Stromal cell of bone marrow (primary cell): ENCODE data around the gene ZSCAN1.

ENCODE experiments used
- DNase-seq: peaks from one replicate; pipeline ENCODE4 v3.0.0-alpha.2; 2012; ENCODE audit warnings: low read depth

The ZSCAN1 gene

DNA sequence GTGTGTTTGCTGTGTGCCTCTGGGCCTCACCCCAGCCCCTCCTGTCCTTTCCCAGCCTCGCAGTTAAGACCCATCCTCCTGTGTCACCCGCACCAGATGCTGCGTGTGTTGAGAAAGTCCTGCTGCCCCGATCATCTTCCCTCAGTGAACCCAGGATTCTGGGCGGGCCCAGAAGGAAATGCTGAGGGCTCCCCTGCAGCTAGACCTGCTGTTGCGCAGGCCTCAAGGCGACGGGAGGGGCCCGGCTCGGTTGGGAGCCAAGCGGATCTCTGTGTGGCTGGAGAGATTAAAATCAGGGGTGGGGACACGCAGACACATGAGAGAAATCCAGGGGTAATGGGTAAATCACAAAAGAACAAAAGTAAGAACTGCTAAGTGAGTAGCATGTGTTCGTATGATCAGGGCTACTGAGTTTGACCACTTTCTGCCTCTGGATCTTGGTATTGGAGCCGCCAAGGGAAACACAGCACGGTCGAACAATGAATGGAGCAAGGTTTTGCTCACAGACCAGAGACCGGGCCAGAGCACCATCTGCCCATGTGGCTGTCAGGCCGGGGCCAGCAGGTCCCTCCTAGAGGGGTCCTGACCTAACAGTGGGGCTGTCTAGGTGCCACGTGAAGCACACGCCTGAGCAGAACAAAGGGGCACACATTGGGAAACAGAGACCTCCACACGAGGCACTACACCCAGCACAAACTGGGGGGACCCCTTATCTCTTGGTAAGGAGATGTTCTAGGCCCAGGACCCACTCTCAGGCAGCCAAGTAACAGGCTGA is 7.1 kb downstream of the ZSCAN1 start:
- DNase-seq, result no peak

DNA sequence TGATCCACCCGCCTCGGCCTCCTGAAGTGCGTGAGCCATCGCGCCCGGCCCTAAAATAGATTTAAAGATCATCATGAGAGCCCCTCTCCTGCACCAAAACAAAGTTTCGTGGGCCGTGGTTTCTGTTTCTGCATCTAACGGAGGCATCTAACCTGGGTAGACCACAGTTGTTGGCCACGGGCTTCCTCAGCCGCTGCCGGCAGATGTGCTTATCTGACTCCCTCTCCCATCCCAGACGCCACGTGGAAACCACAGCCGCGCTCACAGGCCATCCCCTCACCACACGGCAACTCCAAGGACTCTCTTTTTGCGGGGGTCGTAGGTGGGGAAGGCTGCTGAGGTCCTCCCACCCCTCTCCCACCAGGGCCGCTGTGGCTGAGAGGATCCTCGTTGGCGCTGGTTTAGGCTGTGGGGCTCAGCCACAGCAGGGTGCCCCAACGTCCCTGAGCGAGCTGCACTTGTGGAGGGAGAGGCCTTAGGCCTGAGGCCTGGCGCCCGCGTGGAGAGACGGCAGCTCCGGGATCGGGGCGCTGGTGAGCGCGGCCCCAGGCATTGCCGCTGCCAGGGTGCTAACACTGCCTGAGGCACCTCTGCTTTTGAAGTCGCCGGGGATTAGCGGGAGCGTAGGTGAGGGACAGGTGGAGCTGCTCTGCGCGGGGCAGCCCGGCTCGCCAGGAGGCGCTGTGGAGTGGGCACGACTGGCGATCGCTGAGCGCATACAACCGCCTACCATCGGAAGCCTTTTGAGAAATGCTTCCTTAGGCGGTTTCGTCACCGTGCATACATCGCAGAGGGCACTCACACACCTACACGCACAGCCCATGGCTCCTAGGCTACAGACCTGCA is 8.9 kb downstream of the ZSCAN1 start:
- DNase-seq, result no peak

DNA sequence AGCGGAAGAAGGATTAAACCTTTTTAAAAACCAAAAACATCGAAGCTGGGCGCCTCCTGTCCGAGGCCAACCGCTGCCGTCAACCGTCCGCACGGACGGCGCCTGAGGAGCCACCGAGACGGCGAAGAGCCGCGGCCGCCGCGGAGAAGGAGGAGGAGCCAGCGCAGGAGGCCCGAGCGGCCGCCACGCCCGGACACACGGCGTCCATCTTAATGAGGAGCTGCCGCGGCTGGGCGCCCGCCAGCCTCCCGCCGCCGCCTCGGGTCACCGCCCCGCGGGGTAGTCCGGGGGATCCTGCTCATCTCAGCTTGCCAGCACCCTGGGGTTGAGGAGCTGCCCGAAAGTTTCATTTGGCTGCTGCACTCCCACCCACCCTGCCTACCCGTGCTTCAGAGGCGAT is 10.6 kb downstream of the ZSCAN1 start:
- DNase-seq, result no peak

DNA sequence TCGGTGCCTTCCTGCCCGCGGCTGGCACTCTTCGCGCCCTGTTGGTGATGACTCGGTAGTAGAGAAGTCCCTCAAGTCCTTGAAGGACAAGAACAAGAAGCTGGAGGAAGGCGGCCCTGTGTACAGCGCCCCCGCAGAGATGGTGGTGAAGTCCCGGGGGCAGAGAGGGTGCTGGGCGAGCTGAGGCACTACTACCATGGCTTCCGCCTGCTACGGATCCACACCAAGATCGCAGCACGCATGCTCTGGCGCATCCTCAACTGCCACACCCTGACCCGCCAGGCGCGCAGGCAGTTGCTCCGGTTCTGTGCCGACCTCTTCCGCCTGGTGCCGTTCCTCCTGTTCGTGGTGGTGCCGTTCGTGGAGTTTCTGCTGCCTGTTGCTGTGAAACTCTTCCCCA is 11.1 kb downstream of the ZSCAN1 start:
- no peak for DNase-seq

DNA sequence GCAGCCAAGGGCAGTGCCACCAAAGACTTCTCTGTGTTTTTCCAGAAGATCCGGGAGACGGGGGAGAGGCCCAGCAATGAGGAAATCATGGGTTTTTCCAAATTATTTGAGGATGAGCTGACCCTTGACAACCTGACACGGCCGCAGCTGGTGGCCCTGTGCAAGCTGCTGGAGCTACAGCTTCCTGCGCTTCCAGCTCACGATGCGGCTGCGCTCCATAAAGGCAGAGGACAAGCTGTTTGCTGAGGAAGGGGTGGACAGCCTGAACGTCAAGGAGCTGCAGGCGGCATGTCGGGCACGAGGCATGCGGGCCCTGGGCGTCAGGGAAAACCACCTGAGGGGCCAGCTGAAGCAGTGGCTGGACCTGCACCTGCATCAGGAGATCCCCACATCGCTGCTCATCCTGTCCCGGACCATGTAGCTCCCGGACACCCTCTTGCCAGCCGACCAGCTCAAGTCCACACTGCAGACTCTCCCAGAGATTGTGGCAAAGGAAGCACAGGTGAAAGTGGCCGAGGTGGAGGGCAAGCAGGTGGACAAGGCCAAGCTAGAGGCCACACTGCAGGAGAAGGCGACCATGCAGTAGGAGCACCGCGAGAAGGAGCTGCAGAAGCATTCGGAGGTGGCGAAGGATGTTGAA is 11.7 kb downstream of the ZSCAN1 start:
- DNase-seq, result no peak

DNA sequence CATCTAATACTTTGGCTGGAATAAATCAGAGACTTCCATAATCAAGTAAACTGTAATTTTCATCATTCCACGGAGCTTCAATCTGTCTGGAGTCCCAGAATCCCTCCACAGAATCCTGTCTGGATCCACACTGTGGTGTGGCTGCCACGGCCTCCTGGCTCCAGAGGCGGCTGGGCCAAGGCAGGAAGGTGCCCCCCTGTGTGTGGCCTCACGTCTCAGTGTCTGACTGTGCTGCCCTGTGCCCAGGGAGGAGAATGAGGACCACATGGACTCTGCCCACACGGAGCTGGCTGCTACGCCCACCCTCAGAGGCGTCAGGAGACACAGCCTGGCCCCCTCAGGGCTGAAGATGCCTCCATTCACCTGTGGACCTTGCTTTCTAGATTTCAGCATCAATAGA is 13.0 kb downstream of the ZSCAN1 start:
- DNase-seq, result no peak

DNA sequence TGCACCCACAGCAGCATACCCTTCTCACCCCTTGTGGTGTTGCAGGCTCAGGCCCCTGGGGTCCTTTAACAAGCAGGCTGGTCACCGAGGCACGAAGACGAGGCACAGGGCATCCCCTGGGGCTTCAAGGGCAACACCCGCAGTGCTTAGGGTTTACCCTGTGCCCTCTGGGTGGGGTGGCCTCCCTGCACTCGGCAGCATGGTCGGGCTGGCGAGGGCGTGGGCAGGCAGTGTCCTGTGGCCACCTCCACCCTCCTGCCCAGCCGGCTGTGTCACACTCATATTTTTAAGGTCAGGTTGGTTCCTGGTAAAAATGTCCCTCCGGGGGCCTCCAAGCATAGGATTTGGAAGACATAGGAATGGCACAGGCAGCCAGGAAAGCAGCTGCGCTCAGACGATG is 13.8 kb downstream of the ZSCAN1 start:
- DNase-seq, result no peak

DNA sequence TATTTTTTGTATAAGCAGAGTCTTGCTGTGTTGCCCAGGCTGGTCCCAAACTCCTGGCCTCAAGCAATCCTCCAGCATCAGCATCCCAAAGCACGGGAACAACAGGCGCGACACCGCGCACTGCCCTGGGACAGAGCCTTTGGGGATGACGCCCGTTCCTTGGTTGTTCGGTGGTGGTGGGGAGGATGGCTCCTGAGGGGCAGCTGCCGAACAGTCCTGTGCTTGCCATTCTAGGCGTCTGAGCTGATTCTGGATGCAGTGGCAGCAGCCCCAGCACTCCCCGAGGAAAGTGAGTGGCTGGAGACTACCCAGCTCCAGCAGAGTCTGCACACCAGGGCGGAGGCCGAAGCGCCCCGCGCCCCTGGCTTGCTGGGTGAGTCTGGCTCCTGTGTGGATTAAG is 18.4 kb downstream of the ZSCAN1 start:
- DNase-seq, result no peak

DNA sequence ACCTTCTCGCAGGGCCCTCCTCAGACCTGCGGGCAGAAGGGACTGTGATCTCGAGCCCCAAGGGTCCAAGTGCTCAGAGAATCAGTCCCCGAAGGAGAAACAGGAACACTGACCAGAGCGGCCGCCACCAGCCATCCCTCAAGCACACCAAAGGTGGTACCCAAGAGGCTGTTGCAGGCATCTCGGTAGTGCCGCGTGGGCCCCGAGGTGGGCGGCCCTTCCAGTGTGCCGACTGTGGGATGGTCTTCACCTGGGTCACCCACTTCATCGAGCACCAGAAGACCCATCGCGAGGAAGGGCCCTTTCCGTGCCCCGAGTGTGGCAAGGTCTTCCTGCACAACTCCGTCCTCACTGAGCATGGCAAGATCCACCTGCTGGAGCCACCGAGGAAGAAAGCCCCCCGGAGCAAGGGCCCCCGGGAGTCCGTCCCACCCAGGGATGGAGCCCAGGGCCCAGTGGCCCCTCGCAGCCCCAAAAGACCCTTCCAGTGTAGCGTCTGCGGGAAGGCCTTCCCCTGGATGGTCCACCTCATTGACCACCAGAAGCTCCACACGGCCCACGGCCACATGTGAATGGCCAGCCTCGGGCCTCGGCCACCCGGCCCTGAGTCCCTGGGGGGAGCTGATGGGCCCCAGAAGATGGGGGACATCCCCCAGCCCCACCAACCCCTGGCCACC is 19.8 kb downstream of the ZSCAN1 start:
- DNase-seq, result no peak

DNA sequence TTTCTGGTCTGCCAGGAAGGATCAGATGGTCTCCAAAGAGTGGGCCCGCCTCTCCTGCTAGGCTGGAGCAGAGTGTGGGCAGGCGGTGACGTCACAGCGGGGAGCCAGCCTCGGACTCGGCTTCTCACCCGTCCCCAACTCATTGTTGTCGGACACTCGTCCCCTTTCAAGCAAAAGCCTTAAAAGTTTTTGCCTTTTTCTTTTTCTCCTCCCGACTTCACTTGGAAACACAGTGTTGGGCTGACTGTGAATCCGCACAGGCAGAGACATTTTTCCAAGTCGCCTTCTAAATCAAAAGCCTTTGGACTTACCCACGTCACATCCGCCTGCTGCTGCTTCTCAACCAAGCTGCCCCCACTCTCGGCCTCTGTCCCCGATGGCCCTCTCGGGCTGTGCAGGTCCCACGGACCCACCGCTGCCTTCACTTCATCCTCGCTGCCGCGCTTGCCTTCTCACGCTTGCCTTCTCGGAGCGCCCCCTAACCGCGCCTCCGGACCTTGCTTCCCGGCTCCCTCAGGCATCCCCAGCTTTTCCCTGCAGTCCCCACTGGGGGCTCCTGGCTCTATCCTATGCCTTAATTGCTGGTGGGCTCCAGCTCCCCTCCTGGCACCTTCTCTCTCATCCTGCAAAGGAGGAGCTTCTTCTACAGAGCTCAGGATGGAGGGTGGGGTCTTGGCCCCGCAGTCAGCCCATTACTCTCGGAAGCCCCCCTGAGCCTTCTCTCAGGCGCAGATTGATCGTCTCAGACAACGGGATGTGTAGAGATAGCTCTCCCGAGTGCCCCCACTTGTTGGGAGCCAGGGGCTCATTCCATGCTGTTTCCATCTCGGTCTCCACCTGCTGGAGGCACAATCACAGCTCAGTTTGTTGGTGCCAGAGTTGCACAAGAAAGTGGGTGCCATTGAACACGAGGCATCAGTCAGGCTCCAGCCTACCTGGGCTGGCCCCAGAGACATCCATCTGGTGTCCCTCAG is 21.4 kb downstream of the ZSCAN1 start:
- peak; percentile 4 for DNase-seq

DNA sequence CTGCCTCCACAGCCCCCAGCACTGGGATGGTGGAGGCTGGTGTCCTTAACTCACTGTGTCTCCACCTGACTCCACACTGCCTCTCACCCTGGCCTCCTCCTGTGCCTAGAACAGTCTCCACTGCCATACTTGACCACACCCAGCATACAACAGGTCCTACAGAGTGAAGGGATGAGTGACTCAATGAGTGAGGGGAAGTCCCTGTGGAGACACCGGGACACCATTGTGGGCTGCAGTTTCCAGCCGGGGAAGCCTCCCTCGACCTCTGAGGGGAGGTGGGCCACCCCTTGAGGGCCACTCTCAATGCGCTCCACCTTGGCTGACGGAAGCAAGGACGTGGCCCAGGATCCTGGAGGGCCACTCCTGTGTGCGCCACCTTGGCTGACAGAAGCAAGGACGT is 22.4 kb downstream of the ZSCAN1 start:
- DNase-seq, result no peak

DNA sequence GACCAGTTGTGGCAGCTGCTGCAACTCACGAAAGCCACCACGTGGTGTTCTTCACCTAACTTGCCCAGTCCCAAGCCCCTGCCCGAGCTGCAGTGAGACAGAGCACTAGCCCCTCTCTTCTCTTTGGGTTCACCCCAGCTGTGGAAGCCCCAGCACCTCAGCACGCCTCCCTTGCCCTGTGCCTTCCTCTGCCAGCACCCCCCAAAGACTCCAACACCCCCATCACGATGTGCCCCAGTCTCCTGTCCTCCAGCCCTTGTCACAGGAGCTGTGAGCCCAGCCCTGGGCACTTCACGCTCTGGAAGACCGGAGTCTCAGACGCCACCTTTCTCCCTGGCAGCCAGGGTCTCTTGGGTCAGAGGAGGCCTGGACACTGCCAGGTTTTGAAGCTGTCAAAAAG is 23.0 kb downstream of the ZSCAN1 start:
- no peak for DNase-seq

DNA sequence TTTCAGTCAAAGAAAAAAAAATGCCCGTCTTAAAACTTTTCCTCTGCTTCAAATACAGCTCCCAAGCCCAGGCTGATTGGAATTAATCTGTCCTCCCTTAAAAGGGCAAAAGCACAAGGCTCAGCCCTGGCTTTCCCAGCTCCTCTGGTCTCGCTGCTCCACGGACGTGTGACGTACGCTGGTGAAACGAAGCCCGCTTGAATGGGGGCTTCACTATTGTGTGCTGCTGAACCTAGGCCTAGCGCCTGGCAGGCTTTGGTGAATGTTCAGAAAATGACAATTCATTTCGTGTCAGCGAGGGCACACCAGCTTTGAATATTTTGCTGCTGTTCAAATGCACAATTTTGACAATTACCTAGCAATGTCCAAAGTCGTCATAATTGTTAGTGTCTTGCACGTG is 24.6 kb downstream of the ZSCAN1 start:
- DNase-seq, result no peak

DNA sequence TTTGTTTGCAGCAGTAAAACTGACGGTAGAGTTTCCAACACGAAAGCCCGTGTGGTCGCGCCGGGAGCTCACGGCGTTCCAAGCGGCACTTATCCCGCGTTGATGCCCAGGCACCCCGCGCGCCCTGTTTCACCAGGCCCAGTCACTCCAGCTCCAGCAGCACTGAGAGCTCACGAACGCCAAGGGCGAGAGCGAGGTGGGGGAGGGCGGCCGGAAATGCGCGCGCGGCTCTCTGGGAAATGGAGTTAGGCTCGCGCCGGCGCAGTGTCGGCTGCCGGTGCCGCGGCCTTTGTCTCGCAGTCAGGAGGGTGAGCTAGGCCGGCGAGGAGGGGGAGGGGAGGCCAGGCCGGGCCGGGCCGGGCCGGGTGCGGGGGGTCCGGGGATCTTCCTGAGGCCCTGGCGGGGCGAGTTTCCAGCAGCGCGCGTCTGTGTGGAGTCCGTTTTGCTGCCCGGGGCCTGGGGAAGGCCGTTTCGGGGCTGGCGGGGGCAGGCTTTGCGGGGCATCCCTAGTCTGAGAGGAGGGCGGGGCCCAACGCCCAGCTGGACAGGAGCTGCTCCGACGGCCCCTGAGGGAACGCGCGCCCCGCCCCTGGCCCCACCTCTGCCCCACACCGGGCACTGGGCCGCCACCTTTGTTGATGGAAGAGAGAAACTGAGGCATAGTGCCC is 25.3 kb downstream of the ZSCAN1 start, which contains the start of gene ZNF135:
Gene ZNF135, plus strand, starts transcription at position 280 of the 668 bp plus-strand sequence. CDS start 721 bp downstream, outside the sequence.
- peak; percentile 73 for DNase-seq

DNA sequence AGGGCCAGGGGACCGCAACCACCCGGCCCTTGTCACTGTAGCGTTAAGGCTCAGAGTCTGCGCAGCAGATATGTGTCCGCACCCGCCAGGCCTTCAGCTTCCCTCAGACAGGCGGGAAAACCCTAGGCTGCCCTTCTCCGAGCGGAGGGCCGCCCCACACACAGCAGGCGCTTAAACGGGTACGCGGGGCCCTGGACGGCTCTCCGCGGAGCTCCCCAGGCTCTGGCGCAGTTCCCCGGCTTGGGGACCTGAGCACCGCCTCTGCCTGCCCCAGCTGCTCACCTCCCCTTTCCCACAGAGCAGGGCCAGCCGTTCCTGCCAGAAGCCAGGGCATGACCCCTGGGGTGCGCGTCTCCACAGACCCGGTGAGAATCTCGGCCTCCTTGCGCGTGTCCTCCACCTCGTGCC is 25.9 kb downstream of the ZSCAN1 start:
- DNase-seq, result no peak

DNA sequence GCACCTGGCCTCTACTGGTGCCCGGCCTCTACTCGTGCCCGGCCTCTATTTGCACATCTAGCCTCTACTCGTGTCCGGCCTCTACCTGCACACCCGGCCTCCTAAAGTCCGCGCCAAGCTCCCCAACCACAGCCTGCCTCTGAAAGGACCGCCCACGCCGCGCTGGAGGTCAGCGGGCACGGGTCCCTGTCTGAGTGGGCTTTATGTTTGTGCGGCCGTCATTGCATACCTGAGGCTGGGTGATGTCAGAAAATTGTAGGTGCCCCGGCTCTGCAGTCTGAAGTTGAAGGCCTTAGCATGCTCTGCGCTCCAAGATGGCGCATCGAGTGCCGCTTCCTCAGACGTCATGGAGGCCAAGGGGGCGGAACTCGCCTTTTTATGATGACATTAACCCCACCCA is 26.4 kb downstream of the ZSCAN1 start:
- DNase-seq, result no peak

DNA sequence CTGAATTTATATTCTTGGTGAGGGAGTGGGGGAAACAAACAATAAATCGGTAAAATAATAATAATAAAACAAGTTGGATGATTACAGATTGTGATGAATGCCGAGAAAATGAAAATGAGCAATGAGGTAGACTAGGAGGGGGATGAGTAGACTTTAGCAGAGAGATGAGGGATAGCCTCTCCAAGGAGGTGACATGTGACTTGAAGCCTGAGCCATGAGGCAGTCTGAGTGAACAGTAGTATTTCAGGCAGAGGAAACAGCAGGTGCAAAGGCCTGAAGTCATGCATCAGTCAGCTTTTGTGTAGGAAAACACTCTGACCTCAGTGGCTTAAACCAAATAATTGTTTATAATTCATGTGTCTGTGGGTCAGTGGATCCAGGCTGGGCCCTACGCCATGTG is 29.9 kb downstream of the ZSCAN1 start:
- DNase-seq, result no peak

DNA sequence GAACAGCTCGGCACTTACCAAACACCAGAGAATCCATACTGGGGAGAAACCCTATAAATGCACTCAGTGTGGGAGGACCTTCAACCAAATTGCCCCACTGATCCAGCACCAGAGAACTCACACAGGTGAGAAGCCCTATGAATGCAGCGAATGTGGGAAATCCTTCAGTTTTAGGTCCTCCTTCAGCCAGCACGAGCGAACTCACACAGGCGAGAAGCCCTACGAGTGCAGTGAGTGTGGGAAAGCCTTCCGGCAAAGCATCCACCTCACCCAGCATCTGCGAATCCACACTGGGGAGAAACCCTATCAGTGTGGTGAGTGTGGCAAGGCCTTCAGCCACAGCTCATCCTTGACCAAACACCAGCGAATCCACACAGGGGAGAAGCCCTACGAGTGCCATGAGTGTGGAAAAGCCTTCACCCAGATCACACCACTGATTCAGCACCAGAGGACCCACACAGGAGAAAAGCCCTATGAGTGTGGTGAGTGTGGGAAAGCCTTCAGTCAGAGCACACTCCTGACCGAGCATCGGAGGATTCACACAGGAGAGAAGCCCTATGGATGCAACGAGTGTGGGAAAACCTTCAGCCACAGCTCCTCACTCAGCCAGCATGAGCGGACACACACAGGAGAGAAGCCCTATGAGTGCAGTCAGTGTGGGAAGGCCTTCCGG is 33.6 kb downstream of the ZSCAN1 start:
- no peak for DNase-seq

DNA sequence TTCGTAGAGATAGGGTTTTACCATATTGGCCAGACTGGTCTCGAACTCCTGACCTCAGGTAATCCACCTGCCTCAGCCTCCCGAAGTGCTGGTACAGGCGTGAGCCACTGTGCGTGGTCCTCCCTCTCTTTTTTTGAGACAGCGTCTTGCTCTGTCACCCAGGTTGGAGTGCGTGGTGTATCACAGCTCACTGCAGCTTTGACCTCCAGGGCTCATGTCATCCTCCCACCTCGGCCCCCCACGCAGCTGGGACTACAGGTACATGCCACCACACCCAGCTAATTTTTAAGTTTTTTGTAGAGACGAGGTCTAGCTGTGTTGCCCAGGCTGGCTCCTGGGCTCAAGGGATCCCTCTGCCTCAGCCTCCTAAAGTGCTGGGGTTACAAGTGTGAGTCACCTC is 46.0 kb downstream of the ZSCAN1 start:
- DNase-seq, result no peak

DNA sequence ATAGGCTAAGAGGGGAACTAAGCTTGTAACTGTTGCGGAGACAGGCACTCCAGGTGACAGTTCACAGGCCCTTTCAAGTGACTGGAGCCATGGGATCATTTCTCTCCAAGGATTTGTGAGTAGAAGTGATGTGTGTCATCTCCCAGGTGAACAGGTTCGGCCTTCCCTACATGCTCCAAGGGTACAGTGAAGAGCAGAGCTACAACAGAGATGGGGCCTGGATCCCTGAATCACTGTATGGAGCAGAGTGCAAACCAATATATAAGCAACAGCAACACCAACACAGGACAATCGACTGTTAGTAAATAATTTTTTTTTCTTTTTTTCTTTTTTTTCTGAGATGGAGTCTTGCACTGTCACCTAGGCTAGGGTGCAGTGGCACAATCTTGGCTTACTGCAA is 49.2 kb downstream of the ZSCAN1 start:
- DNase-seq, result no peak
